Nephron progenitor cell (in vitro differentiated cells): ENCODE data around the gene HAVCR2.

Source experiments
- DNase-seq: peaks from one replicate; pipeline ENCODE4 v3.0.0; 2021
- H3K27ac Mint-ChIP-seq: 2 replicates; pipeline ENCODE4 v1.8.0; 2021; ENCODE audit warnings: mild to moderate bottlenecking, moderate library complexity, mixed read lengths
- H3K27me3 Mint-ChIP-seq: 2 replicates; pipeline ENCODE4 v1.8.0; 2021; ENCODE audit warnings: mild to moderate bottlenecking, low read depth, mixed read lengths; ENCODE audit not compliant: poor library complexity
- H3K36me3 Mint-ChIP-seq: 2 replicates; pipeline ENCODE4 v1.8.0; 2021; ENCODE audit warnings: low read depth, mixed read lengths
- H3K4me1 Mint-ChIP-seq: 2 replicates; pipeline ENCODE4 v1.8.0; 2021; ENCODE audit warnings: mixed read lengths
- H3K4me3 Mint-ChIP-seq: 2 replicates; pipeline ENCODE4 v1.8.0; 2021; ENCODE audit warnings: mild to moderate bottlenecking, moderate library complexity, mixed read lengths
- H3K9me3 Mint-ChIP-seq: 2 replicates; pipeline ENCODE4 v1.8.0; 2021; ENCODE audit warnings: mild to moderate bottlenecking, moderate library complexity, mixed read lengths
- CTCF ChIP-seq: fragments of 200-600 bp; sonication (generic); IDR thresholded peaks from 2 replicates; pipeline ENCODE4 v1.5.0; 2021; ENCODE audit warnings: antibody characterized with exemption

Gene HAVCR2

GRCh38 chr5:157108976-157109375 lies at the start of gene HAVCR2:
Gene HAVCR2, minus strand, starts transcription at chr5:157109044. Its CDS starts 61 bp downstream, at chr5:157108983.
- peaks cover 3% of the 10 kb centered on the region for H3K27me3 Mint-ChIP-seq
- H3K27ac Mint-ChIP-seq: no peak within 1 kb of the TSS
- no peak within 1 kb of the TSS for H3K4me3 Mint-ChIP-seq
- peaks cover 4% of the 10 kb centered on the region for H3K4me1 Mint-ChIP-seq
- no peak for DNase-seq
- H3K9me3 Mint-ChIP-seq: no peaks in the 10 kb centered on the region
- TF ChIP-seq CTCF: no peak
- H3K36me3 Mint-ChIP-seq: no peaks in the 10 kb centered on the region

GRCh38 chr5:157157293-157157891 lies 48.5 kb upstream of the HAVCR2 start:
- Mint-ChIP-seq H3K4me1 (no peaks in the 10 kb centered on the region), H3K27ac (no peak overlapping the region), H3K36me3 (no peaks in the 10 kb centered on the region), H3K4me3 (no peak overlapping the region), H3K27me3 (peaks cover 3% of the 10 kb centered on the region), H3K9me3 (no peaks in the 10 kb centered on the region)
- TF ChIP-seq CTCF: no peak
- DNase-seq: no peak

- H3K36me3 Mint-ChIP-seq: no peaks in the 10 kb centered on the region
- TF ChIP-seq CTCF: no peak
- peaks cover 7% of the 10 kb centered on the region for H3K27me3 Mint-ChIP-seq
- no peaks in the 10 kb centered on the region for H3K9me3 Mint-ChIP-seq
- DNase-seq: no peak
- H3K4me3 Mint-ChIP-seq: no peak overlapping the region
- H3K27ac Mint-ChIP-seq: no peak overlapping the region
- no peaks in the 10 kb centered on the region for H3K4me1 Mint-ChIP-seq
Measured at GRCh38 chr5:157155297-157155696, 46.5 kb upstream of the HAVCR2 start.

GRCh38 chr5:157150995-157151394 lies 42.2 kb upstream of the HAVCR2 start:
- Mint-ChIP-seq H3K27me3 (peaks cover 10% of the 10 kb centered on the region), H3K4me1 (no peaks in the 10 kb centered on the region), H3K27ac (no peak overlapping the region), H3K9me3 (no peaks in the 10 kb centered on the region), H3K4me3 (no peak overlapping the region), H3K36me3 (no peaks in the 10 kb centered on the region)
- no peak for DNase-seq
- no peak for TF ChIP-seq CTCF

GRCh38 chr5:157148734-157149615 lies 40.1 kb upstream of the HAVCR2 start:
- Mint-ChIP-seq H3K27ac (no peak overlapping the region), H3K9me3 (peaks cover 3% of the 10 kb centered on the region), H3K36me3 (peaks cover 2% of the 10 kb centered on the region), H3K27me3 (peaks cover 13% of the 10 kb centered on the region), H3K4me3 (no peak overlapping the region), H3K4me1 (no peaks in the 10 kb centered on the region)
- DNase-seq: peak; percentile 73
- TF ChIP-seq CTCF: peak; percentile 83
